Neutrophil (primary cell): Measurements from ENCODE around the gene TP53I11.

Source experiments
- H3K27ac ChIP-seq: fragments of 200-600 bp; sonication (generic); 2 replicates; pipeline ENCODE4 v1.5.1; 2016; ENCODE audit warnings: mild to moderate bottlenecking, moderate library complexity
- H3K27me3 ChIP-seq: fragments of 200-600 bp; sonication (generic); 2 replicates; pipeline ENCODE4 v1.6.0; 2016; ENCODE audit warnings: mild to moderate bottlenecking
- H3K36me3 ChIP-seq: fragments of 200-600 bp; sonication (generic); 2 replicates; pipeline ENCODE4 v1.5.1; 2017
- H3K4me1 ChIP-seq, 2 experiments: fragments of 200-600 bp in 1 of 2; sonication (generic) in 1 of 2; 1 replicate in 1 of 2; 2 replicates in 1 of 2; pipeline versions ENCODE4 v1.5.1 to v1.6.1; 2013 to 2016; ENCODE audit warnings: low read depth in 1 of 2, low read length in 1 of 2, mild to moderate bottlenecking in 1 of 2, moderate library complexity in 1 of 2; ENCODE audit not compliant: control insufficient read depth in 1 of 2, insufficient read depth in 1 of 2
- H3K4me3 ChIP-seq, 2 experiments: fragments of 200-600 bp in 1 of 2; sonication (generic) in 1 of 2; 1 replicate in 1 of 2; 2 replicates in 1 of 2; pipeline ENCODE4 v1.5.1; 2013 to 2016; ENCODE audit warnings: low read depth in 1 of 2, low read length in 1 of 2, mild to moderate bottlenecking in 1 of 2, moderate library complexity in 1 of 2
- H3K9me3 ChIP-seq: fragments of 200-600 bp; sonication (generic); 2 replicates; pipeline ENCODE4 v1.5.1; 2016
- TF ChIP-seq, protein P1 (sequence below): fragments of 200-600 bp; sonication (generic); IDR thresholded peaks from 2 replicates; pipeline ENCODE4 v1.5.1; 2016; ENCODE audit warnings: antibody characterized with exemption

TP53I11 gene

DNA sequence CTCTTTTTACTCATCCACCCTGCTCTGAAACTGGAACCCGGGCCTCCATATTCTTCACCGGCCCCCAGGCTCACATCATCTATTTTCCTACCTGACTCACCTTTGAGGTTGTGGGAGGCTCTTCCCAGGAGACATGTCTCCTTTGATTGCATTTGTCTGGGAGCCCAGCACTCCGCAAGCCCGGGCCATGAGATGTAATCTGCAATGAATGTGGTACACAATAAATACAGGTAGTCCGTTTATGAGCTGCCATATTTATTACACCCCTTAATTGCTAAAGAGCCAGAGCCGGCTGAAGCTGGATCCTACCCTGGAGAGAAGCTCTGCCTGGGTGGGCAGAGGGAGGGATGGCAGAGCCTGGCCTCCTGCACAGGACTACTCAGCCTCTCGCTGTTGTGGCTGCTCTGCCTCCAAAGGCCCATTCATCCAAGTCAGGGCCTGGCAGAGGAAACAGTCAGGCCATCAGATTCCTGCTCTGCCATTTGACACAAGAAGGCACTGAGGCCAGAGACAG lies 49.5 kb downstream of the TP53I11 start:
- Histone ChIP-seq H3K9me3 (no peaks in the 10 kb centered on the region), H3K4me3 (no peak overlapping the region), H3K36me3 (no peaks in the 10 kb centered on the region), H3K27ac (no peak overlapping the region), H3K4me1 (no peaks in the 10 kb centered on the region), H3K27me3 (peaks cover 5% of the 10 kb centered on the region)
- TF ChIP-seq, protein P1, sequence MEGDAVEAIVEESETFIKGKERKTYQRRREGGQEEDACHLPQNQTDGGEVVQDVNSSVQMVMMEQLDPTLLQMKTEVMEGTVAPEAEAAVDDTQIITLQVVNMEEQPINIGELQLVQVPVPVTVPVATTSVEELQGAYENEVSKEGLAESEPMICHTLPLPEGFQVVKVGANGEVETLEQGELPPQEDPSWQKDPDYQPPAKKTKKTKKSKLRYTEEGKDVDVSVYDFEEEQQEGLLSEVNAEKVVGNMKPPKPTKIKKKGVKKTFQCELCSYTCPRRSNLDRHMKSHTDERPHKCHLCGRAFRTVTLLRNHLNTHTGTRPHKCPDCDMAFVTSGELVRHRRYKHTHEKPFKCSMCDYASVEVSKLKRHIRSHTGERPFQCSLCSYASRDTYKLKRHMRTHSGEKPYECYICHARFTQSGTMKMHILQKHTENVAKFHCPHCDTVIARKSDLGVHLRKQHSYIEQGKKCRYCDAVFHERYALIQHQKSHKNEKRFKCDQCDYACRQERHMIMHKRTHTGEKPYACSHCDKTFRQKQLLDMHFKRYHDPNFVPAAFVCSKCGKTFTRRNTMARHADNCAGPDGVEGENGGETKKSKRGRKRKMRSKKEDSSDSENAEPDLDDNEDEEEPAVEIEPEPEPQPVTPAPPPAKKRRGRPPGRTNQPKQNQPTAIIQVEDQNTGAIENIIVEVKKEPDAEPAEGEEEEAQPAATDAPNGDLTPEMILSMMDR, result no peak

DNA sequence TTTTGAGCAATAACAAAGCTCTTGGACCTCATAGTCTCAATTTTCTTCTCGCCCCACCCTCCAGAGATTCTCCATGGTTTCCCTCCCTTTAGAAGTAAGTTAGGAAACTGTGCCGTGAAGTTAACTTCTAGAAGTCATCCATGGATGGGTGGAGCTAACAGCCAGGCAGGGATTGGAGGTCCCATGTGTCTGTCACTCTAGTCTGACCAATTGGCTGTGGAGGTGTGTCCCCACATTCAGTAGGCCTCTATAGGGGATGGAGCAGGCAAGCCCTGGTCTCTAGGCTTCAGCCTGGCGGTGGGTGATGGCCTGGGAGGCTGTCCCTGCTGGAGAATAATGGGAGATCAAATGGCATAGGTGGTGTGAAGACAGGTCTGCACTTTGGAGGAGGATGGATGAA lies 50.7 kb downstream of the TP53I11 start:
- TF ChIP-seq, protein P1, result no peak
- Histone ChIP-seq H3K9me3 (no peaks in the 10 kb centered on the region), H3K27me3 (peaks cover 5% of the 10 kb centered on the region), H3K4me1 (no peaks in the 10 kb centered on the region), H3K36me3 (no peaks in the 10 kb centered on the region), H3K4me3 (no peak overlapping the region), H3K27ac (no peak overlapping the region)

DNA sequence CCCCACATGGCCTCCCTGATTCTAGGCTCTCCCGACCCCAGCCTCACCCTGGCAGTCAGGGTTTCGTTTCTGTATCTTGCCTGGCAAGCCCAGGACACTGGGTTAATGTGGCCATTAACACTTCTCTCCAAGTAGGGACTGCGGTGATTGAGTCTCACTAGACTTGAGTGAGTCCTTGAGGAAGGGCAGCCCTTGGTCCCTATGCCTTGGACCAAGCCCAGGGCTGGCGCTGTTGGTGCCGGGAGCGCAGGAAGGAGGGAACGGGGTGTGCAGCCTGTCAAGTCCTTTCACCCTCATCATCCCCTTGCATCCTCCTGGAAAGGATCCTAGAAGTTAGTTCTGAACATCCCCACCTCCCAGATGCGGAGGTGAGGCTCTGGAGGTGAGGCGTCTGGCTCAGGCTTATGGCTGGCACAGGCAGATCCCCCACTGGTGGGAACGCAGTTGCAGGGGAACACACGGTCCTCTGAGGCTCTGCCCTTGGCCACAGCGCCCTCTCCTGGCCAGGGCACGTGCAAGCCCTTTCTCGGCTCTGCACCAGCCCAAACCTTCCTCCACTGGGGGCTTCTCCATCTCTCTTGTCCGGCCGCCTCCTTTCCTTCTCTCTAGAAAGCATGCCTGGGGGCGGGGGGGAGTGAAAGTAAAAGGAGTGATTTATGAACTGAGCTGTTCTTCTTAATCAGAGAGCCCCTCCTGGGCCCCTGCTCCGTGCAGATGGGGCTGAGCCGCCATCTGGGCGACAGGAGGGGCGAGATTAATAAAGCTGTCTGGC lies 56.7 kb downstream of the TP53I11 start:
- Histone ChIP-seq H3K4me1 (no peaks in the 10 kb centered on the region), H3K27ac (no peak overlapping the region), H3K36me3 (no peaks in the 10 kb centered on the region), H3K4me3 (no peak overlapping the region), H3K9me3 (no peaks in the 10 kb centered on the region), H3K27me3 (peaks cover 16% of the 10 kb centered on the region)
- TF ChIP-seq, protein P1, result no peak

DNA sequence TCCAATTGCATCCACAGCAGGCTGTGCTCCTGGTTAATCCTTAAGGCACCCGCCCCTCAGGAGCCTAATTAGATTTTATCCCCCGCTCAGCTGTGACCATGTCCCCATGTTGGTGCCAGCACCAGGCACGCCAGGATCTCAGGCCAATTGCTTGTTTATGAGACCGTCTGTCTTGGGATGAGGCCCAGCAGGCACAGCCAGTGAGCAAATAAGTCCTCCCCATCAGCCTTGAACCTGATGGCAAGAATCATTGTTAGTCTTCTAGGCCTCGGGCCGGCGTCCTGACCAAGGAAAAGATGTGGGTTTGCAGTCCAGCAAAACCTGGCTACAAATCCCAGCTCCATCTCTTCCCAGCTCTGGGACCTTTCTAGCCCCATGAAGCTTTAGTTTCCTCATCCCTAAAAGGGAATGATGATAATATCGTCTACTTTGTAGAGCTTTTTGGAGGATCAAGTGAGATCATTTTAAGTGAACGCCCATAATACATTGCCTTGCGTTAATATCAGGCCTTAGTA lies 57.3 kb downstream of the TP53I11 start:
- Histone ChIP-seq H3K4me3 (no peak overlapping the region), H3K9me3 (no peaks in the 10 kb centered on the region), H3K27ac (no peak overlapping the region), H3K4me1 (no peaks in the 10 kb centered on the region), H3K36me3 (no peaks in the 10 kb centered on the region), H3K27me3 (peaks cover 16% of the 10 kb centered on the region)
- TF ChIP-seq, protein P1, result no peak

DNA sequence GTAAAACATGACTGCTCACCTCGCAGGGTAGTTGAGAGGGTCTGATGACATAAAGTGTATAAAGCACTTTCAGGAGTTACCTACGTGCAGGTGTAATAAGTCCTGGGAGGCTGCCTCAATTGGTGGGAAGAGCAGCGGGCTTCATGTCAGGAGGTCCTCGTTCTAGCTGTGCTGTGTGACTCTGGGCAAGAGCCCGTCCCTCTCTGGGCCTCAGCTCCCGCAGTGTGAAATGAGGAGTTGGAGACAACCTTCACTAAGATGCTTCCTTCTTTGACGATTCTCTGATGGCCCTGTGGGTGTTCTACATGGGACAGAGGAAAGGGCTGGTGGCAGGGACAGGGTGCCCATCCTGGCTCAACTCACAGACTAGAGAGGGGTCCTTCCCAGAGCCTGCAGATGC lies 57.8 kb downstream of the TP53I11 start:
- no peak overlapping the region for H3K4me3 ChIP-seq
- H3K4me1 ChIP-seq, result no peaks in the 10 kb centered on the region
- H3K27ac ChIP-seq, result no peak overlapping the region
- H3K36me3 ChIP-seq, result no peaks in the 10 kb centered on the region
- H3K9me3 ChIP-seq, result no peaks in the 10 kb centered on the region
- TF ChIP-seq, protein P1, result no peak
- peaks cover 16% of the 10 kb centered on the region for H3K27me3 ChIP-seq
